Lung (tissue), 12 donors: Measurements from ENCODE around the gene FRAT2. TPM values are rescaled to one million over a fixed set of nuclear protein-coding genes. Genes with fewer than 3 reads are reported as not detected.

ENCODE experiments used
- ATAC-seq: fragments of 200-7000 bp; cut with Tn5 transposase; one replicate; pipeline ENCODE4 v1.9.1; 2020; ENCODE audit warnings: moderate number of reproducible peaks; ENCODE audit not compliant: insufficient read depth, low FRiP score
- DNase-seq, 3 donors: peaks; one replicate each; pipeline ENCODE4 v3.0.0-alpha.2; 2013 to 2017
- H3K27ac ChIP-seq, 2 donors: one replicate each; pipeline ENCODE4 v1.5.1; 2013; ENCODE audit warnings: mild to moderate bottlenecking in 2 of 2, moderate library complexity in 2 of 2, control low read depth in 1 of 2, inconsistent platforms in 1 of 2, low read depth in 1 of 2, low read length in 1 of 2
- H3K27me3 ChIP-seq, 3 donors: one replicate each; pipeline ENCODE4 v1.5.1; 2013; ENCODE audit warnings: low read length in 2 of 3; ENCODE audit not compliant: control insufficient read depth in 3 of 3, insufficient read depth in 3 of 3
- H3K36me3 ChIP-seq, 4 donors: one replicate each; pipeline ENCODE4 v1.5.1; 2013; ENCODE audit warnings: low read length in 4 of 4, mild to moderate bottlenecking in 1 of 4, moderate library complexity in 1 of 4; ENCODE audit not compliant: control insufficient read depth in 4 of 4, insufficient read depth in 4 of 4
- H3K4me1 ChIP-seq, 5 donors: one replicate each; pipeline ENCODE4 v1.5.1; 2013; ENCODE audit warnings: low read length in 5 of 5, mild to moderate bottlenecking in 2 of 5, moderate library complexity in 1 of 5; ENCODE audit not compliant: control insufficient read depth in 5 of 5, insufficient read depth in 5 of 5
- H3K4me3 ChIP-seq: one replicate; pipeline ENCODE4 v1.5.1; 2013; ENCODE audit warnings: mild to moderate bottlenecking, control low read depth, moderate library complexity
- H3K9ac ChIP-seq, 2 donors: one replicate each; pipeline ENCODE4 v1.5.1; 2013; ENCODE audit warnings: low read length in 2 of 2, control low read depth in 1 of 2; ENCODE audit not compliant: insufficient read depth in 1 of 2
- H3K9me3 ChIP-seq, 4 donors: one replicate each; pipeline ENCODE4 v1.5.1; 2013; ENCODE audit warnings: low read length in 3 of 4, mild to moderate bottlenecking in 1 of 4, moderate library complexity in 1 of 4; ENCODE audit not compliant: control insufficient read depth in 4 of 4, insufficient read depth in 3 of 4
- CTCF ChIP-seq: IDR thresholded peaks from 2 replicates; pipeline ENCODE4 v1.5.1; 2012; ENCODE audit warnings: mild to moderate bottlenecking; ENCODE audit errors: control extremely low read depth, extremely low read depth
- WGBS, 2 donors: extraction: QIAGEN DNeasy Blood & Tissue Kit; methylation state at CpG; one replicate each; pipeline ENCODE4 v1.1.7; 2013; 5-methylcytosine and 5-hydroxymethylcytosine counted together
- polyA plus RNA-seq, 2 donors: library from polyadenylated mRNA; stranded (reverse); fragments of 200-250 nt; gene quantifications; one replicate each; pipeline ENCODE4 v1.2.1, GENCODE V29; 2013
- total RNA-seq, 2 donors: library from RNA; depleted of rRNA in 1 of 2; stranded (reverse); fragments of >200 nt in 1 of 2; gene quantifications; one replicate each; pipeline ENCODE4 v1.2.1, GENCODE V29; 2014 to 2021
- donor health status: control.
- donor health status: control.
- donor health status: Bipolar disorder and iron deficiency.
- donor health status: healthy.
- donor health status: DM: yes; HTN: yes; CAD: no.

Gene FRAT2
- total and polyA plus RNA-seq, 4 donors: 7.0 to 25.9 (median 17.3) TPM

DNA sequence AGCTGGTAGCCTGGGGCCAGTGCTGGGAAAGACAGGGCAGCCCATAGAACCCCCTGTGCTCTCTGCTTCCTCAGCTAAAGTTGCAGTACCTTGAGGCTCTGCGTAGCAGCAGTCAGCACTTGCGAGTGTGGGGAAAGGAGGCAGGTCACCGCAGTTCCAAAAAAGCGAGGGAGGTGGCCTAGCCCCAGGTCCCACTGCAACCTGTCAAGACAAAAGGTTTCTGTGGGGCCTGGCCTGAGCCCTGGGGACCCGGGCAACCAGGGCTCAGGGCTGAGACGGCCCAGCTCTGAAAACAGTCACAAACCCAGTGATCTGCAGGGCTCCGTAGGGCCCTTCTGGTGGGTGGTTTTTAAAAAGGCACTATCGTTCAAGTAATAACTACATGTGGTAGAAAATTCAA lies 47.1 kb upstream of the FRAT2 start:
- H3K27me3 ChIP-seq: no peaks in the 10 kb centered on the region
- DNase-seq (no peak), ATAC-seq (no peak)
- no peak overlapping the region for H3K27ac ChIP-seq
- H3K4me1 ChIP-seq: peaks cover 0 to 2% (median 0%) of the 10 kb centered on the region in 5 donors
- H3K36me3 ChIP-seq: peaks cover 10 to 49% (median 22%) of the 10 kb centered on the region in 4 donors
- no peak for TF ChIP-seq CTCF
- no peak overlapping the region for H3K9ac ChIP-seq
- H3K4me3 ChIP-seq: no peak overlapping the region
- H3K9me3 ChIP-seq: peaks cover 0 to 2% (median 0%) of the 10 kb centered on the region in 4 donors
- WGBS, 2 donors: 95 to 96% methylated on average over 8 of the region's 8 CpGs

DNA sequence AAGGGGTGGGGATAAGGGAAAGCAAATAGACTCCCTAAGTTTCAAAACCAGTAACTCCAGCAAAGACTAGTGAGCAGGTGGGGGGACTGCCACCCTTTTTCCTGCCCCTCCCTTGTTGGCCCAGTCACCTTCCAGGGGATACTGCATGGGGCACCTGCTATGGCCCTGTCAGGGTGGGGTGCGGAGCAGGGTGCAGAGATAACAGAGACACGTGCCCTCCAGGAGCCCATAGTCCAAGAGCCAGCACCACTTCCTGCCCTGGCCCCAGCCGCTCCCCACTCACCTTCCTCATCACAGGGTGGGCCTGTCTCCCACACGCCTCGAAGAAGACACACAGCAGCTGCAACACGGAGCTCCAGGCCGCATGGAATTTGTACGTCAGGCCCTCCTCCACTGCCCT lies 46.0 kb upstream of the FRAT2 start:
- 89 to 93% methylated on average over 8 of the region's 8 CpGs for WGBS, 2 donors
- H3K9me3 ChIP-seq: peaks cover 0 to 3% (median 0%) of the 10 kb centered on the region in 4 donors
- H3K36me3 ChIP-seq: peaks cover 9 to 48% (median 23%) of the 10 kb centered on the region in 4 donors
- H3K9ac ChIP-seq: no peak overlapping the region
- DNase-seq (no peak), ATAC-seq (no peak)
- H3K4me1 ChIP-seq: peaks cover 0 to 2% (median 0%) of the 10 kb centered on the region in 5 donors
- no peak overlapping the region for H3K27ac ChIP-seq
- no peak for TF ChIP-seq CTCF
- no peak overlapping the region for H3K4me3 ChIP-seq
- no peaks in the 10 kb centered on the region for H3K27me3 ChIP-seq

DNA sequence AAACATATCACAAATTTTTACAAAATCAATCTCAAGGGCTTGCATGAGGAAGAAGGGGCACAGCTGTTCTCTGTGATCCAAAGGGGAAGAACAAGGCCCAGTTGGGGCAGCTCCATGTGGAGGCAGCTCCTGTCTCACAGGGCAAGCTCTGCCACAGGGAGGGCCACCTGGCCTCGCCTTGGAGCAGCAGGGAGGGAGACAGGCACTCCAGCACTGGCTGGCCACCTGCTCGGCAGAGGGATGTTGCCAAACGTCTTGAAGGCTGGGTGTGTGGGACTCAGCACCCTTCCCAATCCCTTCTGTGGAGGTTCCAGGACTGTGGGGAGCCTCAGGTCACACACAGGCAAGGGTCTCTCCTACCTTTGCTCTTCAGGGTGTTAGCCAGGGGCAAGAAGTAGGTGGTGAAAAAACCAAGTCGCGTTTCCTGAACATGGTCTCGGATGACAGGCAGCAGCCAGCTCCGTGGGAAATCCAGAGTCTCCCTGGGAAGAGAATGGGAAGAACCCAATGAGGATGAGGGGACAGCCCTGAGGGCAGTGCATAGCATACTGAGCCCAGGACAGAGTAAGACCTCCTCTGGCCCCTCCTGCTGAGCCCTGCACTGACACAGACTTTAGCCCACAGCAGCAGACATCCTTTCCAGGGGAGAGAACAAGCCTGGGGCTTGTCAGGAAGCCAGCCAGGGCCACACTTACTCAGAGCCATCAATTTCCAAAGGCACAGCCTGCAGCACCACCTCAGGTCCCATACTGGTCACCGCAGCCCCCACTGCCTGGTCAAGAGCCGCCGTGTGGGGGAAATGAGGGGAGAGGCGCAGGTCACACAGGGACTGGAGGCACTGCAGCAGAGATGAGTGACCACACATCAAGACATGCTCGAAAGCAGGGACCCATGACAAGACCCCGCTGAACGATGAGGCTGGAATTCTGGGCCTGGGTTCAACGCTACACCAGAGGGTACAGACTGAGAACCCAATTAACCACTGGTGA lies 44.7 kb upstream of the FRAT2 start:
- ATAC-seq: no peak
- no peak for TF ChIP-seq CTCF
- Histone ChIP-seq H3K4me1 (peaks cover 0 to 2% (median 0%) of the 10 kb centered on the region in 5 donors), H3K27ac (no peak overlapping the region), H3K4me3 (no peak overlapping the region), H3K9ac (no peak overlapping the region), H3K9me3 (peaks cover 0 to 3% (median 0%) of the 10 kb centered on the region in 4 donors), H3K27me3 (no peaks in the 10 kb centered on the region), H3K36me3 (peaks cover 11 to 40% (median 22%) of the 10 kb centered on the region in 4 donors)
- no peak for DNase-seq
- 85 to 90% methylated on average over 15 of the region's 15 CpGs for WGBS, 2 donors
